WTC11 (cell line): Measurements from ENCODE around the gene SLC37A1. TPM values are rescaled to one million over a fixed set of nuclear protein-coding genes. Genes with fewer than 3 reads are reported as not detected.

Experiments used
- ATAC-seq: fragments of 200-7000 bp; cut with Tn5 transposase; 2 replicates; pipeline ENCODE4 v1.10.0; 2021; ENCODE audit warnings: mild to moderate bottlenecking, moderate library complexity
- CTCF ChIA-PET: fragments of 300-600 bp; sonication (Branson Sonifier 250); formaldehyde crosslinking; loops from one replicate; lab custom pipeline; 2021; ENCODE audit warnings: antibody characterized with exemption; lab: Charles Lee
- POLR2A ChIA-PET: fragments of 350-600 bp; sonication (Branson Sonifier 250); formaldehyde crosslinking; loops from one replicate; lab custom pipeline; 2021; ENCODE audit warnings: antibody characterized with exemption; lab: Charles Lee
- DNase-seq: peaks from one replicate; pipeline ENCODE4 v3.0.0; 2021; ENCODE audit warnings: low spot score
- H3K27ac Mint-ChIP-seq: 2 replicates; pipeline ENCODE4 v1.8.0; 2021; ENCODE audit warnings: mixed read lengths
- H3K27me3 Mint-ChIP-seq: 2 replicates; pipeline ENCODE4 v1.8.0; 2021; ENCODE audit warnings: low read depth, mild to moderate bottlenecking, moderate library complexity, mixed read lengths
- H3K36me3 Mint-ChIP-seq: 2 replicates; pipeline ENCODE4 v1.8.0; 2021; ENCODE audit warnings: mixed read lengths
- H3K4me1 Mint-ChIP-seq: 2 replicates; pipeline ENCODE4 v1.8.0; 2022; ENCODE audit warnings: mixed read lengths
- H3K4me3 Mint-ChIP-seq: 2 replicates; pipeline ENCODE4 v1.8.0; 2021; ENCODE audit warnings: mild to moderate bottlenecking, moderate library complexity, mixed read lengths
- H3K9me3 Mint-ChIP-seq: 2 replicates; pipeline ENCODE4 v1.8.0; 2021; ENCODE audit warnings: mixed read lengths
- ATF6 ChIP-seq: sonication (generic); formaldehyde crosslinking; IDR thresholded peaks from 2 replicates; pipeline ENCODE4 v1.8.1; 2023; ENCODE audit warnings: mild to moderate bottlenecking, missing genetic modification reagents
- CBFB ChIP-seq: sonication (generic); formaldehyde crosslinking; IDR thresholded peaks from 2 replicates; pipeline ENCODE4 v1.8.1; 2022; ENCODE audit warnings: mild to moderate bottlenecking, low read depth, missing genetic modification reagents
- ESRRA ChIP-seq: sonication (generic); formaldehyde crosslinking; IDR thresholded peaks from 2 replicates; pipeline ENCODE4 v1.8.1; 2022; ENCODE audit warnings: mild to moderate bottlenecking, missing genetic modification reagents, borderline replicate concordance
- FOXK1 ChIP-seq: sonication (generic); formaldehyde crosslinking; IDR thresholded peaks from 2 replicates; pipeline ENCODE4 v1.8.0; 2022; ENCODE audit warnings: mild to moderate bottlenecking, moderate library complexity, missing genetic modification reagents
- NFE2L1 ChIP-seq: sonication (generic); formaldehyde crosslinking; IDR thresholded peaks from 2 replicates; pipeline ENCODE4 v1.8.1; 2023; ENCODE audit warnings: missing genetic modification reagents
- PRRX2 ChIP-seq: fragments of 250-450 bp; sonication (Bioruptor Pico); IDR thresholded peaks from 2 replicates; pipeline ENCODE4 v1.8.0; 2021; ENCODE audit warnings: mild to moderate bottlenecking
- SP1 ChIP-seq: sonication (generic); formaldehyde crosslinking; conservative IDR thresholded peaks from 2 replicates; pipeline ENCODE4 v1.8.1; 2022; ENCODE audit warnings: missing genetic modification reagents
- ZNF121 ChIP-seq: sonication (generic); formaldehyde crosslinking; IDR thresholded peaks from 2 replicates; pipeline ENCODE4 v1.8.0; 2023; ENCODE audit warnings: missing genetic modification reagents
- ZNF138 ChIP-seq: sonication (generic); formaldehyde crosslinking; conservative IDR thresholded peaks from 2 replicates; pipeline ENCODE4 v1.8.1; 2022; ENCODE audit warnings: mild to moderate bottlenecking, moderate library complexity, missing genetic modification reagents
- ZNF232 ChIP-seq: sonication (generic); formaldehyde crosslinking; IDR thresholded peaks from 2 replicates; pipeline ENCODE4 v1.8.0; 2022; ENCODE audit warnings: mild to moderate bottlenecking, missing genetic modification reagents
- total RNA-seq: library from RNA; stranded (reverse); gene quantifications from 3 replicates; pipeline ENCODE4 v1.2.3, GENCODE V29; 2021
- TF ChIP-seq, protein P1 (sequence below): fragments of 250-450 bp; sonication (Bioruptor Pico); IDR thresholded peaks from 2 replicates; pipeline ENCODE4 v1.9.0; 2021; ENCODE audit warnings: mild to moderate bottlenecking
- TF ChIP-seq, protein P2 (sequence below): fragments of 200-600 bp; IDR thresholded peaks from 2 replicates; pipeline ENCODE4 v1.8.0; 2022; ENCODE audit warnings: antibody characterized with exemption
- TF ChIP-seq, protein P3 (sequence below): fragments of 250-450 bp; sonication (Bioruptor Pico); IDR thresholded peaks from 2 replicates; pipeline ENCODE4 v1.9.0; 2021; ENCODE audit warnings: mild to moderate bottlenecking, borderline replicate concordance
- TF ChIP-seq, protein P4 (sequence below): fragments of 250-450 bp; sonication (Bioruptor Pico); IDR thresholded peaks from 2 replicates; pipeline ENCODE4 v1.8.0; 2021; ENCODE audit warnings: mild to moderate bottlenecking
- TF ChIP-seq, protein P5 (sequence below): sonication (generic); formaldehyde crosslinking; IDR thresholded peaks from 2 replicates; pipeline ENCODE4 v1.8.1; 2023; ENCODE audit warnings: mild to moderate bottlenecking, missing genetic modification reagents, moderate library complexity

The SLC37A1 gene
- total RNA-seq, 1 experiment from 2014 or later, result 22.7 TPM

DNA sequence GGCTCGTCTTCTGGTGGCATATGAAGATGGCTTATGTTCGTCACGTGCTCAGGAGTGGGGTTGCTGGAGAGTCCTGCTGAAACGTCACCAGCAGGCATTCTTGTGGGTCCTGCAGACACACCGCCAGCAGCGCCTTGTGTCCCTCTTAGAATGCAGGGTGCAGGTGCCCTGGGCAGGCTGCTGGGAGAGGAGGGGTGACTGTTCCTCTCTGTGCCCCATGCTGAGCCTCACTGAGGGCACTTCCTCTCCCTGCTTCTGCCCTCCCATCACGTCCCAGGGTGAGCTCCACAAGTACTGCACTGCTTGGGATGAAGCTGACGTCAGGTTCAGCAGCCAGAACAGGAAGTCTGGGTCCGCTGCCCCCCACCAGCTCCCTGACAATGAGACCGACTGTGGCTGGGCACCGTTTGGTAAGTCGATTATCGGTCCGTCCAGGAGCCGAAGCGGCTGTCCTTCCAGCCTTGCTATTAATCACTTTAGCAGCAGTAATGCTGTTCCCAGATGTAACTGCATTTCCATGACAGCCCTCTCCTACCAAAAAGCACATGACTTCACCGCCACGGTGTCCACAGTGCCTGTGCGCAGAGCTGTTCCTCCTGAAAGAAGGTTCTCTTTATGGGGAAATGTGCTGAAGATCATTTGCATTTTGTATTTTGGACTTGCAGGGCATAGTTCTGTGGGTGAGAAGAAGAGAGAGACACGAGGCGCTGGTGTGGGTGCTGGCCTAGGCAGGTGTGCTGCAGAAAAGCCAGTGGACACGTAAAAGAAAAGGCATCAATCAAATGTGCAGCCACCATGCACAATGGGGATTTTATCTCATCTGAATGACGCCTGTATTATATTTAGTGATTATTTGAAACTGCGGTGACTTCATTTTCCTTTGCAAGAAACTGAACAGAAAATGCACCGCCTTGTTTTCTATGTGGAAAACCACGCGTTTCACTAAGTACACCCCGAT, 21.0 kb downstream of the SLC37A1 start:
- Mint-ChIP-seq H3K4me3 (no peak overlapping the region), H3K9me3 (no peaks in the 10 kb centered on the region), H3K27ac (peak overlapping the region; percentile 69; the same call in 1 of the 2 replicates), H3K36me3 (peaks cover 5% of the 10 kb centered on the region; the same call in 1 of the 2 replicates), H3K27me3 (no peaks in the 10 kb centered on the region), H3K4me1 (peaks cover 18% of the 10 kb centered on the region)
- DNase-seq, result no peak
- ATAC-seq, result no peak
- CTCF ChIA-PET, result interaction anchor here (0.9 kb wide), 1 partner anchor 154 kb away, joined by 3 read pairs; no protein-coding TSS in a partner anchor
- POLR2A ChIA-PET, result no interaction called here
- TF ChIP-seq NFE2L1 (CRISPR knock-in tag), result no peak
- no peak for TF ChIP-seq PRRX2 (CRISPR knock-in tag)
- TF ChIP-seq, protein P1, sequence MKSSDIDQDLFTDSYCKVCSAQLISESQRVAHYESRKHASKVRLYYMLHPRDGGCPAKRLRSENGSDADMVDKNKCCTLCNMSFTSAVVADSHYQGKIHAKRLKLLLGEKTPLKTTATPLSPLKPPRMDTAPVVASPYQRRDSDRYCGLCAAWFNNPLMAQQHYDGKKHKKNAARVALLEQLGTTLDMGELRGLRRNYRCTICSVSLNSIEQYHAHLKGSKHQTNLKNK (CRISPR knock-in tag), result no peak
- no peak for TF ChIP-seq ZNF232 (CRISPR knock-in tag)
- TF ChIP-seq, protein P2, sequence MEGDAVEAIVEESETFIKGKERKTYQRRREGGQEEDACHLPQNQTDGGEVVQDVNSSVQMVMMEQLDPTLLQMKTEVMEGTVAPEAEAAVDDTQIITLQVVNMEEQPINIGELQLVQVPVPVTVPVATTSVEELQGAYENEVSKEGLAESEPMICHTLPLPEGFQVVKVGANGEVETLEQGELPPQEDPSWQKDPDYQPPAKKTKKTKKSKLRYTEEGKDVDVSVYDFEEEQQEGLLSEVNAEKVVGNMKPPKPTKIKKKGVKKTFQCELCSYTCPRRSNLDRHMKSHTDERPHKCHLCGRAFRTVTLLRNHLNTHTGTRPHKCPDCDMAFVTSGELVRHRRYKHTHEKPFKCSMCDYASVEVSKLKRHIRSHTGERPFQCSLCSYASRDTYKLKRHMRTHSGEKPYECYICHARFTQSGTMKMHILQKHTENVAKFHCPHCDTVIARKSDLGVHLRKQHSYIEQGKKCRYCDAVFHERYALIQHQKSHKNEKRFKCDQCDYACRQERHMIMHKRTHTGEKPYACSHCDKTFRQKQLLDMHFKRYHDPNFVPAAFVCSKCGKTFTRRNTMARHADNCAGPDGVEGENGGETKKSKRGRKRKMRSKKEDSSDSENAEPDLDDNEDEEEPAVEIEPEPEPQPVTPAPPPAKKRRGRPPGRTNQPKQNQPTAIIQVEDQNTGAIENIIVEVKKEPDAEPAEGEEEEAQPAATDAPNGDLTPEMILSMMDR, result no peak
- TF ChIP-seq CBFB (CRISPR knock-in tag), result no peak
- TF ChIP-seq, protein P3, sequence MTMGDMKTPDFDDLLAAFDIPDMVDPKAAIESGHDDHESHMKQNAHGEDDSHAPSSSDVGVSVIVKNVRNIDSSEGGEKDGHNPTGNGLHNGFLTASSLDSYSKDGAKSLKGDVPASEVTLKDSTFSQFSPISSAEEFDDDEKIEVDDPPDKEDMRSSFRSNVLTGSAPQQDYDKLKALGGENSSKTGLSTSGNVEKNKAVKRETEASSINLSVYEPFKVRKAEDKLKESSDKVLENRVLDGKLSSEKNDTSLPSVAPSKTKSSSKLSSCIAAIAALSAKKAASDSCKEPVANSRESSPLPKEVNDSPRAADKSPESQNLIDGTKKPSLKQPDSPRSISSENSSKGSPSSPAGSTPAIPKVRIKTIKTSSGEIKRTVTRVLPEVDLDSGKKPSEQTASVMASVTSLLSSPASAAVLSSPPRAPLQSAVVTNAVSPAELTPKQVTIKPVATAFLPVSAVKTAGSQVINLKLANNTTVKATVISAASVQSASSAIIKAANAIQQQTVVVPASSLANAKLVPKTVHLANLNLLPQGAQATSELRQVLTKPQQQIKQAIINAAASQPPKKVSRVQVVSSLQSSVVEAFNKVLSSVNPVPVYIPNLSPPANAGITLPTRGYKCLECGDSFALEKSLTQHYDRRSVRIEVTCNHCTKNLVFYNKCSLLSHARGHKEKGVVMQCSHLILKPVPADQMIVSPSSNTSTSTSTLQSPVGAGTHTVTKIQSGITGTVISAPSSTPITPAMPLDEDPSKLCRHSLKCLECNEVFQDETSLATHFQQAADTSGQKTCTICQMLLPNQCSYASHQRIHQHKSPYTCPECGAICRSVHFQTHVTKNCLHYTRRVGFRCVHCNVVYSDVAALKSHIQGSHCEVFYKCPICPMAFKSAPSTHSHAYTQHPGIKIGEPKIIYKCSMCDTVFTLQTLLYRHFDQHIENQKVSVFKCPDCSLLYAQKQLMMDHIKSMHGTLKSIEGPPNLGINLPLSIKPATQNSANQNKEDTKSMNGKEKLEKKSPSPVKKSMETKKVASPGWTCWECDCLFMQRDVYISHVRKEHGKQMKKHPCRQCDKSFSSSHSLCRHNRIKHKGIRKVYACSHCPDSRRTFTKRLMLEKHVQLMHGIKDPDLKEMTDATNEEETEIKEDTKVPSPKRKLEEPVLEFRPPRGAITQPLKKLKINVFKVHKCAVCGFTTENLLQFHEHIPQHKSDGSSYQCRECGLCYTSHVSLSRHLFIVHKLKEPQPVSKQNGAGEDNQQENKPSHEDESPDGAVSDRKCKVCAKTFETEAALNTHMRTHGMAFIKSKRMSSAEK (CRISPR knock-in tag), result no peak
- TF ChIP-seq SP1 (CRISPR knock-in tag), result no peak

DNA sequence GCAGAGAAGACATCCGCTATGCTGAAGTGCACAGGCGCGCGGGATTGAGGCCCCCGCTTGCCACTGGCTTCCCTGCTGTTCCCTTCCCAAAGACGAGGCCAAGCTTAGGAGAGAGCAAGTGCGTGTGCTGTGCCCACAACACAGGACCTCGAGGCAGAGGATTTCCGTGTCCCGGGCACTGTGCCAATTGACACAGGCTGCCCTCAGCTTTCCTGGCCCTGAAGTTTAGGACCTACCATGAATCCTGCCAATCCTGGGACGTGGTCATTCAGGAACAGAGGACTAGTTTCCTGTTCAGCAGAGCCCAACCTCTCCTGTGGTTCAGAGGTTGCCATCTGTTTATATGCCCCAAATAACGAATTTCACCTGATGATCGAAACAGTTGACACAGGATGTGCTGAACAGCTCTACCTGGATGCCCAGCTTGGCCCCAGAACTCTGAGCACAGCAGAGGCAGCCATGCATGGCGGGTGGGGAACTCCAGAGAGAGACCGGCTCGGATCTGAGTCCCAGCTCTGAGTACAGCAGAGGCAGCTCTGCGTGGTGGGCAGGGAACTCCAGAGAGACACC, 22.0 kb downstream of the SLC37A1 start:
- no peaks in the 10 kb centered on the region for H3K9me3 Mint-ChIP-seq
- H3K36me3 Mint-ChIP-seq, result peaks cover 5% of the 10 kb centered on the region; the same call in 1 of the 2 replicates
- ChIA-PET CTCF (interaction anchor here (0.6 to 1.8 kb wide), 4 partner anchors 57 to 117 kb away, joined by 3 to 6 read pairs (median 4); no protein-coding TSS in a partner anchor), POLR2A (no interaction called here)
- H3K27me3 Mint-ChIP-seq, result no peaks in the 10 kb centered on the region
- no peak overlapping the region for H3K4me3 Mint-ChIP-seq
- H3K4me1 Mint-ChIP-seq, result peaks cover 18% of the 10 kb centered on the region
- ATAC-seq (no peak), DNase-seq (no peak)
- no peak overlapping the region for H3K27ac Mint-ChIP-seq
- no peak for TF ChIP-seq ATF6 (CRISPR knock-in tag)
- TF ChIP-seq ESRRA (CRISPR knock-in tag), result no peak
- TF ChIP-seq FOXK1 (CRISPR knock-in tag), result no peak
- no peak for TF ChIP-seq CBFB (CRISPR knock-in tag)
- TF ChIP-seq, protein P2, result no peak
- TF ChIP-seq, protein P4, sequence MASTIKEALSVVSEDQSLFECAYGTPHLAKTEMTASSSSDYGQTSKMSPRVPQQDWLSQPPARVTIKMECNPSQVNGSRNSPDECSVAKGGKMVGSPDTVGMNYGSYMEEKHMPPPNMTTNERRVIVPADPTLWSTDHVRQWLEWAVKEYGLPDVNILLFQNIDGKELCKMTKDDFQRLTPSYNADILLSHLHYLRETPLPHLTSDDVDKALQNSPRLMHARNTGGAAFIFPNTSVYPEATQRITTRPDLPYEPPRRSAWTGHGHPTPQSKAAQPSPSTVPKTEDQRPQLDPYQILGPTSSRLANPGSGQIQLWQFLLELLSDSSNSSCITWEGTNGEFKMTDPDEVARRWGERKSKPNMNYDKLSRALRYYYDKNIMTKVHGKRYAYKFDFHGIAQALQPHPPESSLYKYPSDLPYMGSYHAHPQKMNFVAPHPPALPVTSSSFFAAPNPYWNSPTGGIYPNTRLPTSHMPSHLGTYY (CRISPR knock-in tag), result no peak
- no peak for TF ChIP-seq ZNF138 (CRISPR knock-in tag)
- no peak for TF ChIP-seq ZNF121 (CRISPR knock-in tag)
- TF ChIP-seq, protein P5, sequence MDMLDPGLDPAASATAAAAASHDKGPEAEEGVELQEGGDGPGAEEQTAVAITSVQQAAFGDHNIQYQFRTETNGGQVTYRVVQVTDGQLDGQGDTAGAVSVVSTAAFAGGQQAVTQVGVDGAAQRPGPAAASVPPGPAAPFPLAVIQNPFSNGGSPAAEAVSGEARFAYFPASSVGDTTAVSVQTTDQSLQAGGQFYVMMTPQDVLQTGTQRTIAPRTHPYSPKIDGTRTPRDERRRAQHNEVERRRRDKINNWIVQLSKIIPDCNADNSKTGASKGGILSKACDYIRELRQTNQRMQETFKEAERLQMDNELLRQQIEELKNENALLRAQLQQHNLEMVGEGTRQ, result no peak
